Measurements from ENCODE around the gene GGTA1. TPM values are rescaled to one million over a fixed set of nuclear protein-coding genes. Genes with fewer than 3 reads are reported as not detected.

The GGTA1 gene
- total and polyA plus RNA-seq, 8 donors = 4.8 to 10.2 (median 7.4) TPM

- peaks cover 4 to 43% of the 10 kb centered on the region in 2 donors for H3K4me1 ChIP-seq
- TF ChIP-seq, protein P1, sequence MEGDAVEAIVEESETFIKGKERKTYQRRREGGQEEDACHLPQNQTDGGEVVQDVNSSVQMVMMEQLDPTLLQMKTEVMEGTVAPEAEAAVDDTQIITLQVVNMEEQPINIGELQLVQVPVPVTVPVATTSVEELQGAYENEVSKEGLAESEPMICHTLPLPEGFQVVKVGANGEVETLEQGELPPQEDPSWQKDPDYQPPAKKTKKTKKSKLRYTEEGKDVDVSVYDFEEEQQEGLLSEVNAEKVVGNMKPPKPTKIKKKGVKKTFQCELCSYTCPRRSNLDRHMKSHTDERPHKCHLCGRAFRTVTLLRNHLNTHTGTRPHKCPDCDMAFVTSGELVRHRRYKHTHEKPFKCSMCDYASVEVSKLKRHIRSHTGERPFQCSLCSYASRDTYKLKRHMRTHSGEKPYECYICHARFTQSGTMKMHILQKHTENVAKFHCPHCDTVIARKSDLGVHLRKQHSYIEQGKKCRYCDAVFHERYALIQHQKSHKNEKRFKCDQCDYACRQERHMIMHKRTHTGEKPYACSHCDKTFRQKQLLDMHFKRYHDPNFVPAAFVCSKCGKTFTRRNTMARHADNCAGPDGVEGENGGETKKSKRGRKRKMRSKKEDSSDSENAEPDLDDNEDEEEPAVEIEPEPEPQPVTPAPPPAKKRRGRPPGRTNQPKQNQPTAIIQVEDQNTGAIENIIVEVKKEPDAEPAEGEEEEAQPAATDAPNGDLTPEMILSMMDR (IDR thresholded peaks at IDR 0.05) = no peak
- no peaks in the 10 kb centered on the region for H3K36me3 ChIP-seq
- peak overlapping the region; percentile 75 to 79 for H3K27ac ChIP-seq
- DNase-seq (no peak), ATAC-seq (no peak)
- peak overlapping the region; percentile 41 to 54 for H3K4me3 ChIP-seq
- intact Hi-C loops (cut with DNase I) = no loop called here
- peaks cover 0 to 7% of the 10 kb centered on the region in 2 donors for H3K9me3 ChIP-seq
- H3K27me3 ChIP-seq = peaks cover 0 to 27% of the 10 kb centered on the region in 2 donors
Measured at GRCh38 chr9:121500165-121500478, 478 bp upstream of the GGTA1 start.

DNA sequence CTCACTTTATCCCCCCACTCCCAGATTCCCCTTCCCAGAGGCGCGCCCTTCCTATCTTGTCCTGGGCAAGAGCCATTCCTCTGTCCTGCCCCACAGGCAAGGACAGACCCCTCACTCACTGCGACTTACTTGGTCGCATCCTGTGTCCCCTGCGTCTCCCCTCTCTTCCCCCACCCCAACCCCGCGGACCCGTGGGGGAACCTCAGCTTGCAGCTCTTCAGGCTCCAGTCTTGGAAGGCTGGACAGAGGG lies 542 bp downstream of the GGTA1 start:
- DNase-seq = no peak
- Histone ChIP-seq H3K4me1 (peaks cover 4 to 48% of the 10 kb centered on the region in 2 donors), H3K9me3 (peaks cover 0 to 7% of the 10 kb centered on the region in 2 donors), H3K27ac (peak overlapping the region; percentile 75 to 79), H3K36me3 (no peaks in the 10 kb centered on the region), H3K4me3 (peak overlapping the region; percentile 41 to 54), H3K27me3 (peaks cover 0 to 27% of the 10 kb centered on the region in 2 donors)
- no peak for ATAC-seq
- intact Hi-C loops (cut with DNase I) = no loop called here
- TF ChIP-seq, protein P1 (IDR thresholded peaks at IDR 0.05) = no peak

DNA sequence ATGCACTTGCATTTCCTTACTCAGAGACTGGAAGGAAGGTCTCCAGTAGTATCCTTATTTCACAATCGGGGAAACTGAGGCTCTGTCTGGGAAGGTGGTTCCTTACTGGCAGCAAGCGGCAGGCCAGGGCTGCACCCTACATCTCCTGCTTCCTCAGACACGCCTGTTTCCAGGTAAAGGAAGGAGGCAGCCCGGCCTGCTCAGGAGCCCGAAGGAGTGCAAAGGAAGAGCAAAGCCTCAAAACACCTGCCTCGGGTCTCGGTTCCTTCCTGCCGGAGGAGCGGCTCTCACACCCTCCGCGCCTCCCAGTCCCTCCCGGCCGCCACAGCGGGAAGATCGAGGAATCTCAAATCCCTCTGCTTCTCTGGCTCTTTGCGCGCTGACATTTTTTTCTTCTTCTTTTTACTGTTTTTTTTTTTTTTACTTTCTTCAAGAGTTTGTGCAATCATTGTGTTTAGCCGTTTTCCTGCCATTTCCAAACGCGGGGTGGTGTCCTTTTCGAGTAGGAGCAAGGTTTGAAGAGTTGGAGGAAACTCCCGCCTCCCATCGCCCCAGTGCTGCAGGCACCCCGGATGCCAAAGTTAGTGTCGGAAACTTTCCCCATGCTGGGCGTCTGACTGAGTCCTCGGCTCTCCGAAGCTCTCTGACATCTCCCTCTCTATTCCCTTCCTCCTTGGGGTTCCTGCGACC lies 1.0 kb downstream of the GGTA1 start:
- H3K27me3 ChIP-seq = peaks cover 0 to 27% of the 10 kb centered on the region in 2 donors
- peak; percentile 42 for ATAC-seq
- peak in 2 of 4 donors; percentile 41 to 82 for DNase-seq
- intact Hi-C loops (cut with DNase I) = no loop called here
- peaks cover 4 to 51% of the 10 kb centered on the region in 2 donors for H3K4me1 ChIP-seq
- H3K9me3 ChIP-seq = peaks cover 0 to 7% of the 10 kb centered on the region in 2 donors
- peak overlapping the region; percentile 75 to 79 for H3K27ac ChIP-seq
- peak overlapping the region; percentile 41 to 54 for H3K4me3 ChIP-seq
- no peaks in the 10 kb centered on the region for H3K36me3 ChIP-seq
- TF ChIP-seq, protein P1 (IDR thresholded peaks at IDR 0.05) = peak in 1 of 2 donors; percentile 42

DNA sequence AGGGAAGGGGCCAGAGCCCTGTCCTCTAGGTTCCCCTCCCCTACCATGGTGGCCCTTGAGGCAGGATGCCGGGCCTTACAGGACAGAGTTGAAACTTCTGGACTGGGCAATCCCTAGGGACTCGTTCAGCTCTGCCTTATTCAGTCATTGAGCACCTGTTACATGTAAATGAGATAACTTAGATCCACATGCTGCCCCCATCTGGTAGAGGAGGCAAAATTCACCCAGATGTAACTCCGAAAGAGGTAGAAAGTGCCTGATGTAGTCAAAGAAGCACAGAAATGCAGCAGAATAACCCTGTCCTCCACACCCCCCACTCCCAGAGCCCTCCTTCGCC lies 1.5 kb downstream of the GGTA1 start:
- H3K4me1 ChIP-seq = peaks cover 4 to 54% of the 10 kb centered on the region in 2 donors
- ATAC-seq = peak; percentile 89
- intact Hi-C loops (cut with DNase I) = no loop called here
- H3K36me3 ChIP-seq = no peaks in the 10 kb centered on the region
- DNase-seq = peak in 2 of 4 donors; percentile 57 to 67
- H3K27ac ChIP-seq = no peak overlapping the region
- H3K9me3 ChIP-seq = peaks cover 0 to 7% of the 10 kb centered on the region in 2 donors
- peak overlapping the region; percentile 41 to 54 for H3K4me3 ChIP-seq
- H3K27me3 ChIP-seq = peaks cover 0 to 27% of the 10 kb centered on the region in 2 donors
- TF ChIP-seq, protein P1 (IDR thresholded peaks at IDR 0.05) = peak; percentile 61 to 71

DNA sequence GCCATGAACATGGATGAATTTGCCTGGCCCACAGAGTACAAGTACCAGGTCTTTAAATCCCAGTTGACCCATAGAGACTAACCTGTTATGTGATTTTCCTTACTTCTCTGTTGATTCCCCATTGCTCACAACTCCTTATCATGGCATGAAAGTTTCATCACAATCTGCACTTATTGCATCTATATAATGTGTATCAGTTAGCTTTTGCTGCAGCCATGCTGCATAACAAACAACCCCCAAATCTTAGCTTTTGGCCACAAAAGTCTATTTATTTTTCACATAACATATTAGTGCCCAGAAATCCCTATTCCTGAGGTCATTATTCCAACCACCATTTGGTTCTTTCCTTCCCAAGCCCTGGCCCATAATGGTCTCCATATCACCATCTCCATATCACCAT lies 3.7 kb downstream of the GGTA1 start:
- H3K36me3 ChIP-seq = no peaks in the 10 kb centered on the region
- TF ChIP-seq, protein P1 (IDR thresholded peaks at IDR 0.05) = no peak
- H3K9me3 ChIP-seq = peaks cover 0 to 7% of the 10 kb centered on the region in 2 donors
- peaks cover 4 to 46% of the 10 kb centered on the region in 2 donors for H3K4me1 ChIP-seq
- ATAC-seq (no peak), DNase-seq (no peak)
- H3K27me3 ChIP-seq = peaks cover 0 to 27% of the 10 kb centered on the region in 2 donors
- H3K4me3 ChIP-seq = no peak overlapping the region
- no peak overlapping the region for H3K27ac ChIP-seq
- intact Hi-C loops (cut with DNase I) = no loop called here

All from left lung (tissue), 10 donors.